GM19043 (cell line): Measurements from ENCODE around the gene SVOP.

Experiments used
- ATAC-seq: cut with Tn5 transposase; IDR thresholded peaks from one replicate; pipeline ENCODE4 v1.9.1; 2021; ENCODE audit warnings: low read depth; ENCODE audit not compliant: unreplicated experiment

SVOP gene

DNA sequence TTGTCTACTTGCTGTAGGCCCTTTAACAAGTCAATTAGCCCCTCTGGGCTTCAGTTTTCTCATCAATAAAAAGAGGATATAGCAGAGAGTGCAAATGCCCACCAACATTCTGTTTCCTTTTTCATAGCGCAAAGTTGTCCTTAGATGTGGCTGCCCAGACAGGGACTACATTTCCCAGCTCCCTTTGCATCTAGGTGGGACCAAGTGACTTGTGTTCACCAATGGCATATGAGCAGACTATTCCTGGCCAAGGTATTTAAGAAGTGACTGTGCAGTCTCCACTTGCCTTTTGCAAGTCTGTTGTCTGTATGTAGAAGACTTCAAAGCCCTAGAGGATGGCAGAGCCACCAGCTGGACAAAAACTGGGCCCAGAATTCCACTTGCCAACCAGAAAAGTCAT lies 81.3 kb downstream of the SVOP start:
- ATAC-seq, result peak; percentile 64

GRCh38 chr12:108938247-108938924 lies 82.5 kb downstream of the SVOP start:
- no peak for ATAC-seq

DNA sequence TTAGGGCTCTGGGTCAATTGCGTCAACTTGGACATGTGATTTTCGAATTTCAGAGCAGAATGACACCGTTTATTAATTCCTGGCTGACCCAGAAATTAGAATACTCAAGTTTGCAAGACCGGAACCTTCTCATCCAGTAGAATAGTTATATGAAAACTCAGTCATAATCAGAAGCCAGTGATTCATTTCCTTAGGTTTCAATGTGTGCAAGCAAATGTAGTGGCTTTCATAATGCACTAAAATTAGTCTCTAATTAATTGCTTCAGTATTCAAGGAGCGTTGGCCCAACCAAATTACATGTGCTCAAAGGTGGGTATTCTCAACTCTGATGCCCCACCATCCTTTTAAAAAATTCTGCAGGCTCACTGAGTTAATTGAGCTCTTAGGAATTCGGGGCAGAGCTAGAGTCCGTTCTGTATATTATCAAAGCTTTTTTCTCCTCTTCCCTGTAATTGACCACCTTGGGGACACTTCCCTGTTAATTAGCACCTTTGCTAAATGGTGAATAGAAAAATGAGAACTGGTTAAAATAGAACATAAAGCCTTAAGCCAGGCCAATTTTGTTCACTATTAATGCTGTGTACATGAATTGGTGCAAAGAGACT lies 85.6 kb downstream of the SVOP start:
- no peak for ATAC-seq

DNA sequence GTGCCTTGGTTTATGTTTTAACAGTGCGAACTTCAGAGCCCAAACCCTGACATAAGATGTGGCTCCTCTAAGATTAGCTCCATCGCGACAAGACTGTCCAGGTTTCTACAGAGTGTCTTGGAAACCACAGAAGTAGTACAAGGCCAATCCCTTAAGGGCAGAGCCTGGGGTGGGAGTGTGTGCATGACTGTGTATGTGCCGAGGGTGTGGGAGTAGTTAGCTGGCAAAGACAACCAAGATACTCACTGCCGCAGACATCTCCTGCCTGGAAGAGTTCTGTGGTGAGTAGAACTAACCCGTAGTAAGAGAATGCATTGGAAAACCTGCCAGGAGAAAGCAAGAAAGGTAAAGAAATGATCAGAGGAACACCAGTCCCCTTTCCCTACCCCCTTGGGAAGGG lies 86.9 kb downstream of the SVOP start:
- no peak for ATAC-seq

DNA sequence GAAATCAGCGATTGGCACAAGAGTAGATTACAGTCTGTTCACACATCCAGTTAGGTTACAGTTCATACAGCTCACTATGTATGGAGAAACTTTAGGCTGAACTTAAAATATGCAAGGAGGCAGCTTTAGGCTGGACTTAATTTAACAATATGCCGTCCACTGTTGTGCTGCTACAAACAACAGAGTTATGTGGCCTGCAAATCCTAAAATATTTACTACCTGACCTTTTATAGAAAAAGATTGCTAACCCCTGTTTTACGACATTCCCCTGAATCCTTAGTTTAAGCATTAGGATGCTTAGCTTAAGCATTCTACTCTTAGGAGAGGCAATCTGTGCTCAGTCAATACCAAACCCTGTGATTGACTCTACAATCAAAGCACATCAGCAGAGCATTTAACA lies 90.1 kb downstream of the SVOP start:
- no peak for ATAC-seq

DNA sequence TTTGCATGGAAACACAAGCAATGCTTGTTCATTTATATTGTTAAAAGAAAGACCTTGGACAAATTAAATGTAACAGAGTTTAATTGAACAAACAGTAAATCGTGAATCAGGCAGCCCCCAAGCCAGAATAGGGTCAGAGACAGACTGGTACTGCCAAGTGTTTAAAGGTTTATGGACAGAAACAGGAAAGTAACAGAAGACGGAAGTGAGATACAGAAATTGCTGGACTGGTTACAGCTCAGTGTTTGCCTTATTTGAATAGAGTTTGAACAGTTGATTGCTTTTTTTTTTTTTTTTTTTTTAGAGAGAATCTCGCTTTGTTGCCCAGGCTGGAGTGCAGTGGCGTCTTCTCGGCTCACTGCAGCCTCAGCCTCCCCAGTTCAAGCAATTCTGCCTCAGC lies 90.7 kb downstream of the SVOP start:
- peak; percentile 85 for ATAC-seq

DNA sequence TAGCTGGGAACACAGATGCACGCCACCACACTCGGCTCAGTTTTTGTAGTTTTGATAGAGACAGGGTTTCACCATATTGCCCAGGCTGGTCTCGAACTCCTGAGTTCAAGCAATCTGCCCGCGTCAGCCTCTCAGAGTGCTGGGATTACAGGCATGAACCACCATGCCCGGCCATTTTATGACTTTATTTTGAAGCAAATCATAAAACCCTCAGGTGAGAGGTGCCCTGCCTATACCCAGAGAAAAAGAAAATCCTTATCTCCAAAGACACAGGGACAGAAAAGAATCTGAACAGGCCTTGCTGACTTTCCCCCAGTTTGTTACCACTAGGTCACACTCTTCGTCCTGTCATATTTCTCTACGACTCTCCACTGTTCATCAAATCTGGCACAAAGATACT lies 92.2 kb downstream of the SVOP start:
- ATAC-seq, result no peak

- ATAC-seq, result no peak
Measured at GRCh38 chr12:108922918-108923317, 98.0 kb downstream of the SVOP start.

DNA sequence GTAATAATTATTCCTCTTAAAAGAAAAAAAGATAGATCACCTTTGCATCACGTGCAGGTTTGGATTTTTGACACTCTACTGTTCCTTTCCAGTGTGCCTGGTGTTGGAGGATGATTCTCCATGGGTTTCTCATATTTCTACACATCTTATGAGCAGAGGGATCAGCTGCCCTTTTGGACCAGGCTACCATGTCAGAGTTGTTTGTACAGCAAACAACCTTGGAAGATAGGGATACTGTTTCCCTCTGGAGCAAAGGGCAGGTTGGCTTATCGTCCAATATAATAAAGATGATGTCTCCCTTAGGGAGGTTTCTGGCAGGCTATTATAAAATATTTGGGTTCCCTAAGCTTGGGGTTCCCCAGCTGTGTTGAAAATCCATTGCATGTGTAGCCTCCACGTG lies 98.9 kb downstream of the SVOP start:
- ATAC-seq, result no peak

DNA sequence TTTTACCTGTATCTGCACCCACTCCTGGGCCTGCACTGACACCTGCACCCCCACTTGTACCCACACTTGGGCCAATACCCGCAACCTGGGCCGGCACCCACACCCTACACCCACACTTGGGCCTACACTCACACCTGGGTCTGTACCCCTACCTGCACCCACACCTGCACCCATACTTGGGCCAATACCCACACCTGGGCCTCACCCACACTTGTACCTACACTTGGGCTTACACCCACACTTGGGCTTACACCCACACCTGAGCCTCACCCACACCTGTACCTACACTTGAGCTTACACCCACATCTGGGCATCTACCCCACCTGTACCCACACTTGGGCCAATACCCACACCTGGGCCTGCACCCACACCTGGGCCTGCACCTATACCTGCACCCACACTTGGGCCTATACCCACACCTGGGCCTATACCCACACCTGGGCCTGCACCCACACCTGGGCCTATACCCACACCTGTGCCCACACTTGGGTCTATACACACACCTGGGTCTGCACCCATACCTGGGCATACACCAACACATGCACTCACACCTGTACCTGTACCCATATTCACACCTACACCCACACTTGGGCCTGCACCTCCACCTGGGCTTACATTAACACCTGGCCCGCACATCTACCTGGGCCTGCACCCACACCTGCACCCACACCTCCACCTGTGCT lies 101.8 kb downstream of the SVOP start:
- no peak for ATAC-seq

DNA sequence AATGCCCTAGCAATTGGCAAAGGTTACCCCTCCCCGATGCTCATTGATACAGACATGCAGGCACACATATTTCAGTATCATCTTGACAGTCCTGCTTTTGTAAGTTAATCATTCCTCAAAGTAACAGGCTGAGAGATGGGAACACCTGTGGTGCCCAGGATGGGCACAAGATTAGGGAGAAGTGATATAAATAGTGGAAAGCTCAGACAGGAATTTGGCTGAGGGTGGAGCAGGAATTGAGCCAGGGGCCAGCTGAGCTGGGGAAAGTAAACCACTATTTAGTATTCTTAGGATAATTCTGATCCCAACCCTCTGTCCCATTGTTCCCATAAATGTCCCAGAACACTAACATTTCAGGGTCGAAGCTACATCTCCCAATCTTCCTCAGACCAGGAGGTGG lies 102.7 kb downstream of the SVOP start:
- ATAC-seq, result no peak

- no peak for ATAC-seq
Measured at GRCh38 chr12:108916336-108916735, 104.5 kb downstream of the SVOP start.

DNA sequence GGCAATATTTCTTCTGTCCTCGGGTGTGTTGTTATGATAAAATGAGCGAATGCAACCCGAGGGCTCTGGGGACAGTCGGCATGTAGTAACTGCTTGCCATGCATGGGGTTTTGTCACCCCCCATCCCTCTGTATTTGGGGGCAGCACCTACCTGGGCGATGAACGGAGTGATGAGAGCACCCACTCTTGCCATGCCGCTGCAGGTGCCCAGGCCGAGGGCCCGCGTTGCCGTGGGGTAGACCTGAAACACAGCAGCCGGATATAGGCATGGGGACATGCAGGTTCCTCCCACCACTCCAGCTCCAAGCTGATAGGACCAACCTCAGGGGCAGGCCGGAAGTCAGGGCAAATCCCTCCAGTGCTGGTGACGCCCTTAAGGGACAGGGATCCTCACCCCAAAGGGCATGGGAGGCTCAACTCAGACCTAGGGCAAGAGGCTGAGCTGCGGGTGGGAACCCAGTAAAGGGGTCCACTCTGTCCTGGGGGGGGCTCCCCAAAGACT lies 105.2 kb downstream of the SVOP start:
- ATAC-seq, result no peak

- no peak for ATAC-seq
Measured at GRCh38 chr12:108914121-108914531, 106.7 kb downstream of the SVOP start.

DNA sequence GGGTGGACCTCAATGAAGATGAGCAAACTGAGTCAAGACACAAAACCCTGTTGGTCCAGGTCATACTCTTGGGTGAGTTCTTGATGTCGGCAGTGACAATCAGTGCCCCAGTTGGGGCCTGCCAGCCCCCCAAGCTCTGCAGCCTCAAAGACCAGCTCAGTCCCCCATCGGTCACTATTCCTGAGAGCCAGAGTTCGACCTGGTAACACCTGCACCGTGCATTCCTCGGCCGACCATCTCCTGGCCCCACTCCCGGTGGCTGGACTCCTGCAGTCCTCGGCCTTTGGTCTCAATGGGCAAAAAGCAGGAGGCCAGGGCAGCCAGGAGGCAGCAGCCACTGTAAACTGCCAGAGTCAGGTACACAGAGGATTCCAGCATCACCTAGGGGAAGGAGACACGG lies 108.5 kb downstream of the SVOP start:
- ATAC-seq, result no peak

GRCh38 chr12:108911915-108912314 lies 109.0 kb downstream of the SVOP start:
- no peak for ATAC-seq

DNA sequence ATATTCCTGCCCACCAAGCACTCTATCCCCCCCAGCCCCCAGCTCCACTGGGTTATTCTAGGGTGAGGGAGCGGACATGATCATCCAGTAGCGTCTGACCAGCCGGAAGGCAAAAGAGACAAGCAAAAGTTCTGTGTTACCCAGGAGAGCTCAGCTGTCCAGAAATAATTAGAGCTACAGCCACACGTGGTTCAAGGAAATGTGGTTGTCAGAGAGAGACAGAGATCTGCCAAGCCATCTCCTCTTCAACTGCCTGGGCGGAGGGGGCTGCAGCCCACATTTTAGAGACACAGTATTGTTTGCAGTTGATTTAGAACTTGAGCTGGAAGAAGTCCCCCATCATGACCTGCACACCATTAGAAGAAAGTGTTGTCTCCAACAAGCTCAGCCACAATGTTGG lies 110.5 kb downstream of the SVOP start:
- ATAC-seq, result no peak

DNA sequence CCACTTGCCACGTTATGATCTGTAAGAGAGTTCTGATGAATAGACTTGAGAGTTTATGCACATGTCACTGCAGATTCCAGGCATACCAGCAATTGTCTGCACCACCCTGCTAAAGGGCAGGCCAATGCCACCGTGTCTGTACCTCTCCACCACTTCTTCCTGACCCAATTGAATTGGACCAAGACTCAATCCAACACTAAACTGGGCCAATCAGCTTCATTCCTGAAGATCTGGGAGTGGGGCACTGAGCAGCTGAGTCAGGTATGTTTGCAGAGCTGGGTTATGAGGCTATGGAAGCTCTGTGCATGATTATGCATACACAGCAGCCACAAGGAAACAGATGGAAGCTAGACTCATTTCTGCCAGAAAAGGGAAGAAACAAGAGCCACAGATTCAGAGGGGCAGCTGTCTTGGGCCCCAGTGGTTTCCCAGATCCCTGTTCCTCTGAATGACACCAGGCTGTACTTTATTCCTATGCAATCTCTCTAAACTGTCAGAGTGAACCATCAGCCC lies 113.0 kb downstream of the SVOP start:
- no peak for ATAC-seq

DNA sequence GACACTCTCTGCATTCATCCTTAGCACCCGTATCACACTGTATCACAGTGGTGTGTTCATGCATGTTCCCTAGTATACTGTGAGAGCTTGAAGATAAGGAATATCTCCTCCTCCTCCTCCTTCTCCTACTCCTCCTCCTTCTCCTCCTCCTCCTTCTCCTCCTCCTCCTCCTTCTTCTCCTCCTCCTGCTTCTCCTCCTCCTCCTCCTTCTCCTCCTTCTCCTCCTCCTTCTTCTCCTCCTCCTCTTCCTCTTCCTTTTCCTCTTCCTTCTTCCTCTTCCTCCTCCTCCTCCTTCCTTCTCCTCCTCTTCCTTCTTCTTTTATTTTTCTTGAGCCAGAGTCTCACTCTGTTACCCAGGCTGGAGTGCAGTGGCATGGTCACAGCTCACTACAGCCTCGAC lies 113.9 kb downstream of the SVOP start:
- no peak for ATAC-seq

GRCh38 chr12:108905725-108906124 lies 115.1 kb downstream of the SVOP start:
- ATAC-seq, result no peak

DNA sequence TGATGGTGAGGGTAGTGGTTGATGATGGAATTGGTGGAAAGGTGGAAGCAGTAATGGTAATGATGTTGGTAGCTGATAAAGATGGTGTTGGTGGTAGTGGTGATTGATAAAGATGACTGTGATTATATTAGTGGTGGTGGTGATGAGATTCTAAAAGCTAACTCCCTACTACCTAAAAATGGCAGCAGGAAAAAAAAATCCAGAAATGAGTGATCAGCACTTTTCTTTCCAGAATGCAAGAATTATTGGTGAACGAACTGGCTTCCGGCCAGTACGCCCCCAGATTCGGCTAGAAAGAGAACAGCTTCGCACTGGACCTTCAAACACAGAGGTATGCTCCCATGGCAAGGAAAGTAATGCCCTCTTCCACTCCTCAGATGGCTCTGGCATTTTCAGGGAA lies 121.7 kb downstream of the SVOP start:
- ATAC-seq, result no peak

DNA sequence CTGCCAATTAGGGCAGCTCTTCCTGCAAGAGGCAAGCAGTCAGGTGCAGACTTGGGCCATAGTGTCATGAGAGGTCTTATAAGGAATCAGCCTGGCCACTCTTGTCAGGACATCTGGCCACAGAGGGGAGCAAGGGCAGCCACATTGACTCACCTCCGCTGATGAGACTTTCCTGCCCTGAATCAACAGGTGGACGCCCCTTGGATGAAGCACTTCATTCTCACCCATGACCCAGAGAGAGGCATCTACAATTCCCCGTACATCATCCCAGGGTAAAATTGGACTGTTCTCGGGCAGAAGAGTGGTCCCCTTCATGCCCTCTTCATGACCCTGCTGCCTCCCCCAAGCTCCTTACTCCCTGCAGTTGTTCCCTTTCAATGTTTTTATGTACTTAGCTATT lies 124.1 kb downstream of the SVOP start:
- no peak for ATAC-seq
